CD1c-positive myeloid dendritic cell (primary cell): ENCODE results near the gene DGCR2.
"Not testable (repeated sequence)": the region's sequence is repeated elsewhere in the genome, so short reads cannot be mapped to it uniquely, and the experiment has no call there.

ENCODE experiments used
- DNase-seq: peaks from one replicate; pipeline ENCODE4 v3.0.0-alpha.2; 2016; ENCODE audit errors: extremely low spot score

Gene DGCR2

DNA sequence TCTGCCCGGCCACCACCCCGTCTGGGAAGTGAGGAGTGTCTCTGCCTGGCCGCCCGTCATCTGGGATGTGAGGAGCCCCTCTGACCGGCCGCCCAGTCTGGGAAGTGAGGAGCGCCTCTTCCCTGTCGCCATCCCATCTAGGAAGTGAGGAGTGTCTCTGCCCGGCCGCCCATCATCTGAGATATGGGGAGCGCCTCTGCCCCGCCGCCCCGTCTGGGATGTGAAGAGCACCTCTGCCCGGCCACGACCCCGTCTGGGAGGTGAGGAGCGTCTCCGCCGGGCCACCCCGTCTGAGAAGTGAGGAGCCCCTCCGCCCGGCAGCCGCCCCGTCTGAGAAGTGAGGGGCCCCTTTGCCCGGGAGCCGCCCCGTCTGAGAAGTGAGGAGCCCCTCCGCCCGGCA lies 38.1 kb downstream of the DGCR2 start:
- not testable (repeated sequence) for DNase-seq

DNA sequence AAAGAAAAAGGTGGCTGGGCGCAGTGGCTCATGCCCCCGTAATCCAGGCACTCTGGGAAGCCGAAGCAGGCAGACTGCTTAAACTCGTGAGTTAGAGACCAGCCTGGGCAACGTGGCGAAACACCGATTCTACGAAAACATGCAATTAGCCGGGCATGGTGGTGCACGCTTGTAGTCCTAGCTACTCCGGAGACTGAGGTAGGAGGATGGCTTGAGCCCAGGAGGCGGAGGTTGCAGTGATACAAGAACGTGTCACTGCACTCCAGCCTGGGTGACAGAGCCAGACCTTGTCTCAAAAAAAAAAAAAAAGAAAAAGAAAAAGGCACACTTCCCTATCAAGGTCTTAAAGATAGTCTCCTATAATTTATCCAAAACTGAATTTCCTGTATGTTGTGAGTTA lies 39.4 kb downstream of the DGCR2 start:
- no peak for DNase-seq

DNA sequence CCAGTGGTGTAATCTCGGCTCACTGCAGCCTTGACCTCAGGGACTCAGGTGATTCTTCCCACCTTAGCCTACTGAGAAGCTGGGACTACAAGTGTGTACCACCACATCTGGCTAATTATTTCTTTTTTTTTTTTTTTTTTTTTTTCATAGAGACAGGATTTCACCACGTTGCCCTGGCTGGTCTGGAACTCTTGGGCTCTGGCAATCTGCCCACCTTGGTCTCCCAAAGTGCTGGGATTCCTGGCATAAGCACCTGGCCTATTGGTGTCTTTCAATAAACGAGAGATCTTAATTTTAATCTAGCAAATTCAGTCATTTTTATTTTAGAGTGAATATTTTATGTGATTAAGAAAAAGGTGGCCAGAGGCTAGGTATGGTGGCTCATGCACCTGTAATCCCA lies 40.1 kb downstream of the DGCR2 start:
- no peak for DNase-seq

DNA sequence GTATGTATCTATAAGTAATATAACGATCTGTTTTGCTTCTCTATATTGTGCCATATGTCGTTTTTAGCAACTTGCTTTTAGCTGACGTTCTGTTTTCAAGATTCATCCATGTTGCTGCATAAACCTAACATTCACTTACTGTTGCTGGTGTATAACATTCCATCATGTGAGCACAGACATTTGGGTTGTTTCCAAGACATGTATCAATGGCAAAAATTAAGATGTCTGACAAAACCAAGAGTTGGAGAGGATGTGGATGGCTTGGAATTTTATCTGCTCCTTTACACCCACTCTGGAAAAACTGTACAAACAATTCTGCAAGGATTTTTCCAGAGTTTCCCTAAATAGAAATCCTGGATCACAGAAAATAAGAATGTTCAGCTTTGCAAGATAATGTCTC lies 40.9 kb downstream of the DGCR2 start:
- DNase-seq = no peak

DNA sequence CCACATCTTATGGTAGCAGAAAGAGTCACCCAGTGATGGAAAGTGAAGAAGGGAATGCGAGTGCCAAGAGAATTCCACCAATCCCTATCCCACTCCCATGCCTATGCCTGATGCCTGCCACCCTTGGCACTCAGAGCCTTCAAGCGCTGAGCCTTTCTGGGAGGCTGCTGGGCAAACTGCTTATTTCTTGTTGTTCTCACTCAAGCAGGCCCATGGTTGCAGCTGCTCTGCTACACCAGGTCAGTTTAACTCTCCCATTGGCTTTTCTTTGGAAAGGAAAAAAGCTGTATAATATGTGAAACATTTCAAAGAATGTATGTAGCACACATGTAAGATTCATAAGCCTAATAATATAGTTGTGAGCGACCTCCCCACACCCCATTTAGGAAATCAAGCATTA lies 41.4 kb downstream of the DGCR2 start:
- DNase-seq = no peak

DNA sequence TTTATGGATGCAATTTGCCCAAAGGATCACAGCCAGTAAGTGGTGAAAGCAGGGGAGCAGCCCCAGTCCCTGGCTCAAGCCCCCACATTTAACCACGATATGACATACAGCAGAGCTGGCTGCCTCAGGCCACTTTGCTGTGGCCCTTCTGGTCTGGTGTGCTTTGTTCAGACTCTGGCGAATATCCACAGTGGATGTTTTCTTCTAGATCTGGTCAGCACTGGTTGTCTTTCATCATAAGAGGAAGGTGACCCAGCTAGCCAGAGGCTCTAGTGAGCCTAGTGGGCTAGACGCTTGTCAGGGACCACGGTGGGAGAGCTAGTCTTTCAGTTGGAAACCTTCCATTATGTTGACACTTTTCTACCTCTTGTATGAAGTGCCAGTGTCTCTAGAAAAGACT lies 42.5 kb downstream of the DGCR2 start:
- no peak for DNase-seq

DNA sequence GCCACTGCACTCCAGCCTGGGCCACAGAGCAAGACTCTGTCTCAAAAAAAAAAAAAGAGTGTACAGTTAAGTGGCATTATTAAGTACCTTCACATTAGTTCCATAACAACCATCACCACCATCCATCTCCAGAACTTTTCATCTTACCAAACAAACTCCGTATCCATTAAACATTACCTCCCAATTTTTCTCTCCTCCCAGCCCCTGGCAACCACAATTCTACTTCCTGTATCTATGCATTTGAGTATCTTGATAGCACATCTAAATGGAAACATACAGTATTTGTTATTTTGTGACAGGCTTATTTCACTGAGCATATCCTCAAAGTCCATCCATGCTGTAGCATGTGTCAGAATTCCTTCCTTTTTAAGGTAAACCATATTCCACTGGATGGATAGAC lies 46.8 kb downstream of the DGCR2 start:
- DNase-seq = no peak

DNA sequence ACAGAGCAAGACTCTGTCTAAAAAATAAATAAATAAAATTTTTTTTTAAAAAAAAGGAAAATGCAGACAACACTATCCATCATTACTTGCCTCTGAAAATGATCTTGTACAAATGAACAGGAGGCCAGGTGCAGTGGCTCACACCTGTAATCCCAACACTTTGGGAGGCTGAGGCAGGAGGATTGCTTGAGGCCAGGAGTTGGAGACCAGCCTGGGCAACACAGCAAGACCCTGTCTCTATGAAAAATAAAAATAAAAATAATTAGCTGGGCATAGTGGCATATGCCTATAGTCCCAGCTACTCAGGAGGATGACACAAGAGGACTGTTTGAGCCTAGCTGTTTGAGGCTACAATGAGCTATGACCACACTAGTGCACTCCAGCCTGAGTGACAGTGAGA lies 49.4 kb downstream of the DGCR2 start:
- DNase-seq = not testable (repeated sequence)

DNA sequence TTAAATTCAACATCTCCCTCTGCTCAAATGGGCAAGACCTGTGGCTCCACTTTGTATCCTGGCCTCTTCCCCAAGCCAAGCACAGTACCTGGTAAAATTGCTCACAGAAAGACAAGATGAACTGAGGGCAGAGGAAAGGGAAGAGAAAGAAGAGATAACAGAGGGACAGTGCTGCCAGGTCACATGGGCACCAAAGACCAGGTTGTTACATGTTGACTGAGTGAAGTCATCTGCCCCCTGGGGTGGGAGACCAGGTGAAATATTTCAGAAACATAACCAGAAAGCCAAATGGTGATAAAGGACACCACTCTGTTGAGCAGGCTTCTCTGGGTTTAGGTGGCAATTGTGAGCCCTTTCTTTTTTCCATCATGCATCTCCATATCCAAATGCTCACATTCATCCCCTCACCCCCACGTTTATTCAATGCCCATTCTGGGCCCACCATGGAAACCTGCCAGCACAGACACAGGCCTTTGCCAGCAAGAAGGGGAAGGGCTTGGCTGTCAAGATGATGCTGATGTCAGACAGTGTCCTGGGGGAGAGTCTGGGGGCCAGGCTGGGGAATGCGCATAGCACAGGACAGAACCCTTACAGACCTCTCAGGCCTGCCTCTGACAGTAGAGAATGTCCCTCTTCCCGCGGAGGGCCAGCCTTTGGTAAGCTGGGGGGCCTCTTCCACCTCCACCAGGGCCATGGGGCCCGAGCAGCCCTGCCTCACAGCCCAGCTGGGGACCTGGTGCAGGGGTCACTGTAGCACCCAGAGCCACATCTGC lies 51.6 kb downstream of the DGCR2 start:
- DNase-seq = no peak

DNA sequence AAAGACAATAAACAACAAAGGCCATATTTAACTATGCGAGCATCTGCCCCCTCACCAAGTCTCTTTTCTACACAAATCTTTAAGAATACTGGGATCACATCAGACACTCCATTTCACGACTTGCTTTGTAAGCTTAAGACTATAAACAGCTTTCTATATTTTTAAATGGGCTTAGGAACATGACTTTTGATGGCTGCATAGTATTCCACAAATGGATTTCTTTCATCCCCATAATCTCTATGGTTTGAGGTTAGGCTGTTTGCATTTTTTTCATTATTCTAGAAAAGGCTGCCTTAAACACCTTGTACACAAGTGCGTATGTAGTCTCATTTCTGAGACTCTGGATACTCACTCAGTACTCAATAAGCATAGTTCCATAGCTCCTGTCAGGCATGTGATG lies 52.8 kb downstream of the DGCR2 start:
- DNase-seq = no peak

DNA sequence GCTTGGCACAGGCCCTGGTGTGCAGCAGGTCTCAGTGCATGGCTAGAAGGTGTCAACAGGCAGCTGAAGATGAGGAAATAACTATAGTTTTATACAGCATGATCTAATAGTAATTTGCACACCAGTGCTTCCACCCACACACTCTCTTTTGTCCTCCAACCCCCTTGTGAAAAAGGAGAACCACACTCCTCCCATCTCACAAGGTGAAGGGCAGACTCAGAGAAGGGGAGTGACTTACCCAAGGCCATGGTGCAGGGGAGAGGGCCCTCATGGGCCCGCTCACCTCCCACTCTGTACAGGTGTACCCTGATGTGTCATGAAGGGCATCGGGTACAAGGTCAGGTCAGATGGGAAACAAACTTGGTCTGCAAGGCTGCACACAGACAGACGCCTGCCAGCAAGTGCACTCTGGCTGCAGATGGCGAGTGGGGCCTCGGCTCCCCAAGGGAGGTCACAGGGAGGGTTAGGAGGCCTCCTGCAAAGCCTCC lies 53.4 kb downstream of the DGCR2 start:
- no peak for DNase-seq

DNA sequence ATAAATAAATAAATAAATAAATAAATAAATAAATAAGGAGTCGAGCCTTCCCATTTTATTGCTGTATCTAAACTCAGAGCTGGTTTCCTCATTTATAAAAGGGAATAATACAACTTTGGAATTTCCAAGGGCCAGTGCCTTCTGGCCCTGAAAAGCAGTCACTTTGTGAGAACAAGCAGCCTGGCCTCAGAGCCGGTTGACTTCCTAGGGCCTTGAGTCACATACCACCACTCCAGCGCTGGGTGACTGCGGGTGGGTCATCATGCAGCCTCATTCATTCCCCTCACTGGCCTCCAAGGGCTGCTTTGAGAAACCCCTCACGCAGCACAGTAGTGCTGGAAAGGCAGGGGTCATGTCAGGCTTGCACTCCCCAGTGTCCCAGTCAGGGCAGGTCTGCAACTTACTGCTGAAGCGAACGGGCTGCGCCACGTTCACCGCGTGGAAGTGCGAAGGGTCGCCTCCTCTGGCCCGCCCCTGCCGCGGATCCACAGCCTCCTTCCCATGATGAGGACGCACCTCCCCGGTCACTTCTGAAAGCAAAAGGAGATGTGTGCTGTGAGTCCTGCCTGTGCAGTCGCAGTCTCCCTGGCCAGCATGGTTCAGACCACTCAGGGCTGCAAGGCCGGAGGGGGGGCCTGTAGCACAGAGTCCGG lies 54.4 kb downstream of the DGCR2 start:
- DNase-seq = no peak

DNA sequence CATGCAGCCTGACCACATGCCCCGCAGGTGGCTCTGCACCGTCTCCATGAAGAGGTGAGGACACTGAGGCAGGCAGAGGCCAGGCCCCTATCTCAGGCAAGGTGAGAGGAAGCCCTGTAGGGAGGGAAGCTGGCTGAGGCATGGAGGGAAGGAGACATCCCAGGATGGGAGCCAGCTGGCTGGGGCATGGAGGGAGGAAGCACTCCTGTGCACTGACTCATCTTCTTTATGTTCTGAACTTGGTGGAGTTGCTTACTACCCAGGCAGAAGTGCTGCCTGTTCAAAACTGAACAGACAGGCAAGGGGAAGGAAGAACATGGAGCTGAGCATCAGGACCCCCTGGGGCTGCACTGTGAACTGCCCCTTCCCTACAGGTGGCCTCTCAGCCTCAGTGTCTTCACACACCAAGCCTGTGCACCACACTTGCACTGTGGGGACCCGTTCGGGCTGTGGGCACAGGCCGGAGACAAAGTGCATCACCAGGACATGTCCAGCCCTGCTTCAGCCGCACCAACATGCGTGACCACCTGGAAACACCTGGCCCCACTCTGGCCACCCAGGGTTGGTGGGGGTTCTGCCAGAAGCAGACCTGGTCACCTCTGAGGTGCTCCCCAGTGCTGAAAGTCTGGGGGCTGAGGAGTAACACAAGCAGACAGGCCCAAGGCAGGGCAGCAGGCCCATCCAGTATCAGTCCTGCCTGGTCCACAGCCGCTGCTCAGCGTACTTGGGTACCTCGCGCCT lies 55.5 kb downstream of the DGCR2 start:
- DNase-seq = no peak

DNA sequence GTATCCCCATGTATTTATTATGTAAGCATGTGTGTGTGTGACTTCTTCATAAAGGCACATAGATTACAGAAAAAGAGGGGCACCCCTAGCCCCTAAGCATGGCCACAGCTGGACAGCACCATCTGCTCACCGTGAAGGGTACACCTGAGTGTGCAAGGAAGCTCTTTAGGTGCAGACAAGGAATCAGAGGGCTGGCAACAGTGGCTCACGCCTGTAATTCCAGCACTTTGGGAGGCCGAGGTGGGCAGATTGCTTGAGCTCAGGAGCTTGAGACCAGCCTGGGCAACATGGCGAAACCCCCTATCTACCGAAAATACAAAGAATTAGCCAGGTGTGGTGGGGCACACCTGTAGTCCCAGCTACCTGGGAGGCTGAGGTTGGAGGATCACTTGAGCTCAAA lies 56.3 kb downstream of the DGCR2 start:
- no peak for DNase-seq

DNA sequence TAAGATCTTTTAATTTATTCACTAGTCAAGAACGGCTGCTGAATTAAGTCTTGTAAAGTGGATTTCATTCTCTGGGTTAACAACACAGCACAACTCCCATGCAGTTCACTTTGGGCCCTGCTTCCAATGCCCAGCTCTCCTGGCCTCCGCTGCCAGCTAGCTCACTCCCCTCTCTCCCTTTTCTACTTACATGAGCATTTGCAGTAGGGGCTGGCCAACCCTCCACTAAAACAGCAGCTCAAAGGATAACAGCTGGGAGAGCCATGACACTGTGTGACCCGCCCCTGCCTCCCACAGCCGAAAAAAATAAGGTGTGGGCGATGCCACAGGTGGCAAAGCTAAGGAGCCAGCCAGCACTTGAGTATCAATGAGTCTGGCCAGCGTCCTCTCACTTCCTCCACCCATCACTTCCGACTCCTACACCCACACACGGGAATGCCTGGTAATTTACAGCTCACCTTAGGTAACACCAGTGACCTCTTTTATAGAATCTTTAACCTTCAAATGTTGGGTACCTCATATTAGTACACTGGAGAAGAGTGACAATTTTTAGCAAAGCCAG lies 56.8 kb downstream of the DGCR2 start:
- no peak for DNase-seq

DNA sequence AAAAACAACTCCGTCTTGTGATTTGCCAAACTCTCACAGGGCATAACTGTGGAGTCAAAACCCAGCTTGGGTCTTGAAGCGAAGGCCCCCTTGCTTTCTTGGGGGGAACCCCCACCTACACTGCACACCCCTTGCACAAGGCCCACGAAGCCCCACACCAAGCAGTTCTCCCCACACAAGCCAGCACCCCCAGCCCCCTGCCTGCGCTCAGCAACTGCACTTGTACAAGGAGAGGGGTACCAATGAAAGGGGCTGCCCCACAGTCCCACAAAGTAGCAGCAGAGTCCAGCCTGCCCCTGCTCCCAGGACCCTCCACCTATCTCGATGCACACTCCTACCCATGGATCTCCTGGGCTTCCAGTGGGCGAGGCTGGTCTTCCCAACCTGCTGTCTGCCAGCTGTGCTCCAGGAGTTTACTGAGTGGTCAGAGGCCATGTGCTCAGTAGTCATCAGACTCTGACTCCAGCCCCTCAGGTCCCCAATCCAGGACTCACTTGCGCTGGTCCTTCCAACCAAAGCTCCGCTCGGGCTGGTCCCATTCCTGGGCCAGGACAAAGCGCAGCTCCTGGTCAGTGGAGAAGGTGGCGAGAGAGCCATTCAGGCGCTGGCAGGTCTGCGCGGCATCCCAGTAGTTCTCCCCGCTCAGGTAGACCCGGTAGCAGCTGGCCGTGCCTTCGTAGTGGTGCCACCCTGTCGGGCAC lies 57.7 kb downstream of the DGCR2 start:
- no peak for DNase-seq

DNA sequence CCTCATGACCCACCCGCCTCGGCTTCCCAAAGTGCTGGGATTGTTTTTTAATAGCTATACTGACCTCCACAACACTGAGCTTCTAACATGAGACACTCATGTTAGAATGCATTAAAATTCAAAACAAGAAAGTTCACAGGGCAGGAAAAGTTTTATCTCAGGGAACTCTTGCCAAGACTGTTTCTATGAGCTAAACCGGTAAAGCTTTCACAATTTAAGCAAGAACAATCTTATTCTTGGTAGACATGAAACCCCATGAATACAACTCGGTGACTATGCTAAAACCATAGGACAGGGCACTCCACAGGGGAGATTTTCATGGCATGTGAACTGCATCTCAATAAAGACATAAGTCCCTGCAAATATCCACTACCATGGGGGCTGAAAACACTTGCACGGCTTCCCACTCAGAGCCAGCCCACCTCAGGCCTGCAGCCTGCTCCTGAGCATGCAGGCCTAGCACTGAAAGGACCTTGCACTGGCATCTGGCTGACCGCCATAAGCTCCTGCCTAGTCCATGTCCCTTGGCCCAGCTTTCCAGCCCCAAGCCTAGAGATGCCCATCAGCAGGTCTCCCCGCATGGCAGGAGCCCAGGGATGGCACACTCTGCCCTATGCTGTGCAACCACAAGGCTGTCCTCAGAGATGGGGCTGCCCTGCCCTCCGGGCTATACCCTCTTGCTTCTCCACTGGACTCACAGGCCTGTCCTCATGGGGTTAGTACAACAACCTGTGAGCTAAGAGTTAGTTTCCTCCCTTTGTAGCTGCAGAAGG lies 58.4 kb downstream of the DGCR2 start:
- no peak for DNase-seq

DNA sequence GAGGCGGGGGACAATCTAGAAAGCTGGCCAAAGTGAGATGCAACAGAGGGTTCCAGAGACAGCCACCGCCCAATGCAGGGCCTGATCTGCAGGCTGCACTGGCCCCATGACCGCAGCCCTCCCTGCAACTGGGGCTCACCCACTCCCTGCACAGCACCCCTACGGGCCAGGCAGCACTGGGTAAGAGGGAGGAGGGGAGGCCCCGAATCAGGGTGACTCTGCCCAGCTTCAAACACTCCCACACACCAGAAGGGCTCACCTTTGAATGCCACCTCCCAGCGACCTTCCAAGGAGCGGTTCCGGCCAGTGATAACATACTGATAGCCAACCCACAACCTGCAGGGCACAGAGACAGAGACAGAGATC lies 59.3 kb downstream of the DGCR2 start:
- no peak for DNase-seq

DNA sequence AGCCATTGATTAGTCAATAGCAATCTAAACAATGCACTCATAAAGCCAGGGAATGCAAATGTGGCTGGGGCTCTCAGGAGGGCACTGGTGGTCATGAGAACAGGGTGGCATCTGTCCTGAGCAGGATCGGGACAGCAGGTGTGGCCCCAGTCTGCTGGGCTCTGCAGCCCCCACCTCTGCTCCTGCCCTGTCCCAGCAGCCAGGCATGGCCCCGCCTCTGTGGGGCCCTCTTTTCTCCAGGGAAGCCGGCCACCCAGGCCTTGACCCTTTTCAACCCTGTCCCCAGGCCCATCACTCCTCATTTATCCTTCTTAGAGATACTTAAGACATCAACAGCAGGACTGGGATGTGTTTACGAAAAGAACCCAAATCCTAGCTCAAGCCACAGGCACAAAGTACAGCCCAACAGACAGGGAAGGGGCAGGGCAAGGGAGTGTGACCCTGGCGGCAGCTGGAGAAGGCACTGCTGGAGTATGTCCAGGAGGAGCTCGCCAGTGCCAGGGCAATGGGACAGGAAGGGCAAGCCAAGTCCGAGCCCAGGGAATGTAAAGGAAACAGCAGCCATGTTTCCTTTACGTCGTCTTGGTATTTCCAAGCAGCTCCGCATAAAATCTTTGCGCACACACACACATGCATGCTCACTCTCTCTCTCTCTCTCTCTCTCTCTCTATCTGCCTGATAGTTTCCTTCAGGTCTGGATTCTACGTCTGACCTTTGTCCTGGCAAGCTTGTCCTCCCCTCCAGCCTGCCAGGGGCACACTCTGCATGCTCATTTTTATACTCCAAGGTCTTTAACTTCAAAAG lies 59.9 kb downstream of the DGCR2 start:
- DNase-seq = no peak

DNA sequence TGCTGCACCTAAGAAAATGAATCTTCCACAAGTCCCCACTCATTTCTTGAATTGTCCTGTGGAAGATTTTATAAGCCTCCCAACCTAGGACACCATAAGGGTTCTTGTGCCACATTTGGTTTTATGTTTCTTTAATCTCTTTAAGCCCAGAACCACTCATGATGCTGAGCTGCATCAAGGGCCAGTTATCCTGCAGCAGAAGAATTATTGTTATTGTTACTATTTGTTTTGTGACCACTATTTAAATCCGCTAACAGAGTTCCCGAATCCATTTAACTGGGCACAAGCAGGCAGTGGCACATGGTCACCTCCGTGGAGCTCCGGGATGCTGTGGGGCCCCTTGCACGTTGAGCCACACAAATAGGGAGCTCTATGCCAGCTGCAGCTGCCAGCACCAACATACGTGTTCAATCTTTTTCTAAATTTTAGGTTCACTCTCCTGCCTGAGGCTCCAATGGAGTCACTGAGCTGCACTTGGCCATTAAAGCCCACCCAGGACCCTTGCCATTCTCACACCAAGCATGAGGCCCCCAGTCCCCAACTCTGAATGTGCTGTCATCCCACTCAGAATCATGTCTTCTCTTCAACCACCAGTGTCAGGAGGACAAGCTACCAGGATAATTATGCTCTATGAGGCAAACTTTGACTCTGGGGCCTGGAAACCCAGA lies 60.6 kb downstream of the DGCR2 start:
- no peak for DNase-seq
